Esophagus squamous epithelium (tissue), 4 donors: Measurements from ENCODE around the gene LRP2.

Experiments used
- POLR2A ChIP-seq, 4 donors: fragments of 450-650 bp; IDR thresholded peaks; one replicate each; pipeline ENCODE4 v1.6.1; 2017; ENCODE audit warnings: antibody characterized with exemption in 4 of 4, mild to moderate bottlenecking in 4 of 4, moderate library complexity in 3 of 4
- TF ChIP-seq, protein P1 (sequence below), 6 experiments: fragments of 450-650 bp in 4 of 6; fragments of 200-600 bp in 2 of 6; sonication (generic) in 2 of 6; IDR thresholded peaks; one replicate each; pipeline ENCODE4 v1.5.1; 2016 to 2019; ENCODE audit warnings: antibody characterized with exemption in 6 of 6, mild to moderate bottlenecking in 4 of 6, moderate library complexity in 4 of 6

DNA sequence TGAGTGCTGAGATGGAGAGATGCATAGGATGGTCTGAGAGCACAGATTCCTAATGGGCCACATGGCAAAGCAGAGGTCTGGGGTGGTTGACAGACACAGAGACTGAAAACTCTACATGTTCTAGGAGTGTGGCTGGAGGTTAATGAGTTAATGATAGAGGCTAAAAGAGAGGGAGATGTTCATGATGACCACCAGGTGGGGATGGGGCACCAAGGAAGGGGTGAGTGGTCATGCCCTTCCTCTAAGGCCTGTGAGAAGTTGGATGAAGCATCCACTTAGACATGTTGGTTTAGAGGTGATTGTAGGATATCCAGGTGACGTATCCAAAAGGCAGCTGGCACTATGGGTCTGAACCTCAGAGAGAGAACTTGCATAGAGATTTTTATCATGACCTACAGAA, 102.1 kb downstream of the LRP2 start:
- TF ChIP-seq, protein P1, sequence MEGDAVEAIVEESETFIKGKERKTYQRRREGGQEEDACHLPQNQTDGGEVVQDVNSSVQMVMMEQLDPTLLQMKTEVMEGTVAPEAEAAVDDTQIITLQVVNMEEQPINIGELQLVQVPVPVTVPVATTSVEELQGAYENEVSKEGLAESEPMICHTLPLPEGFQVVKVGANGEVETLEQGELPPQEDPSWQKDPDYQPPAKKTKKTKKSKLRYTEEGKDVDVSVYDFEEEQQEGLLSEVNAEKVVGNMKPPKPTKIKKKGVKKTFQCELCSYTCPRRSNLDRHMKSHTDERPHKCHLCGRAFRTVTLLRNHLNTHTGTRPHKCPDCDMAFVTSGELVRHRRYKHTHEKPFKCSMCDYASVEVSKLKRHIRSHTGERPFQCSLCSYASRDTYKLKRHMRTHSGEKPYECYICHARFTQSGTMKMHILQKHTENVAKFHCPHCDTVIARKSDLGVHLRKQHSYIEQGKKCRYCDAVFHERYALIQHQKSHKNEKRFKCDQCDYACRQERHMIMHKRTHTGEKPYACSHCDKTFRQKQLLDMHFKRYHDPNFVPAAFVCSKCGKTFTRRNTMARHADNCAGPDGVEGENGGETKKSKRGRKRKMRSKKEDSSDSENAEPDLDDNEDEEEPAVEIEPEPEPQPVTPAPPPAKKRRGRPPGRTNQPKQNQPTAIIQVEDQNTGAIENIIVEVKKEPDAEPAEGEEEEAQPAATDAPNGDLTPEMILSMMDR (IDR thresholded peaks at IDR 0.05) = no peak
- TF ChIP-seq POLR2A (IDR thresholded peaks at IDR 0.05) = no peak
